ENCODE measurements around the gene NEURL1B. TPM values are rescaled to one million over a fixed set of nuclear protein-coding genes. Genes with fewer than 3 reads are reported as not detected.

The NEURL1B gene, protein sequence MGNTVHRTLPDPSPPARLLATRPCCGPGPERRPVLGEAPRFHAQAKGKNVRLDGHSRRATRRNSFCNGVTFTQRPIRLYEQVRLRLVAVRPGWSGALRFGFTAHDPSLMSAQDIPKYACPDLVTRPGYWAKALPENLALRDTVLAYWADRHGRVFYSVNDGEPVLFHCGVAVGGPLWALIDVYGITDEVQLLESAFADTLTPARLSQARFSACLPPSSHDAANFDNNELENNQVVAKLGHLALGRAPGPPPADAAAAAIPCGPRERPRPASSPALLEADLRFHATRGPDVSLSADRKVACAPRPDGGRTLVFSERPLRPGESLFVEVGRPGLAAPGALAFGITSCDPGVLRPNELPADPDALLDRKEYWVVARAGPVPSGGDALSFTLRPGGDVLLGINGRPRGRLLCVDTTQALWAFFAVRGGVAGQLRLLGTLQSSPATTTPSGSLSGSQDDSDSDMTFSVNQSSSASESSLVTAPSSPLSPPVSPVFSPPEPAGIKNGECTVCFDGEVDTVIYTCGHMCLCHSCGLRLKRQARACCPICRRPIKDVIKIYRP
- 5.1 and 5.6 TPM in 2 replicates for total RNA-seq

DNA sequence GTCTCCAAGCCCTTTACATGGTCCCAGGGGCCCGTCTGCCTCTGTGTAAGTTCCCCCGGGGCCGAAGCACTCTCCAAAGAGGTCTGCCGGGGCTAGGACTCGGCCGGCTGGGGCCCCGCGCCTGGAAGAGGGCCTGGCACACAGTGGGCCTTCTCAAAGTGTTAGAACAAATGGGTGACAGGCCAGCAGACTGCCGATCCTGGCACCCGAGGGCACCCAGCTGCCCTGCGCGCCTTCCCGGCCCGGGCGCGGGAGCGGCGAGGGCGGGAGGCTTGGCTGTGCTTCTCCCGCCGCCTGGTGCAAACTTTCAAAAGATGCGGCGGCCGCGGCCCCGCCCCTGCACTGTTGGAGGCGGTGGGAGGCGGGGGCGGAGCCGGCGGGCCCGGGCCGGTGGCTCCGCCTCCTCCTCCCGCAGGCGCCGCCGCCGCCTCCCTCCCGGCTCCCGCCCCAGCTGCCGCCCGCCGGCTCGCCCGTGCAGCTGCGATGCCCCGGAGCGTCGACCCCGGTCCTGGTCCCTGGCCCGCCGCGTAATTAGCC is at the start of gene NEURL1B:
Gene NEURL1B, plus strand, starts transcription at position 442 of the 537 bp plus-strand sequence. CDS start 144 bp downstream, outside the sequence.

Other genes with a start within 250 kb of the NEURL1B start
- 11.9 and 12.4 TPM in 2 replicates for gene SH3PXD2B, start 186.7 kb upstream of the NEURL1B start, total RNA-seq
- 118 and 239 TPM in 2 replicates for gene DUSP1, start 129.9 kb downstream of the NEURL1B start, total RNA-seq
- 136 and 152 TPM in 2 replicates for gene ERGIC1, start 193.0 kb downstream of the NEURL1B start, total RNA-seq